NCI-H524 (cell line): Measurements from ENCODE around the gene ZP1.
A peak's percentile ranks its signal among the peaks of the same experiment; 100 is the strongest.
"Not testable (repeated sequence)": the region's sequence is repeated elsewhere in the genome, so short reads cannot be mapped to it uniquely, and the experiment has no call there.

Experiments used
- DNase-seq, 2 experiments: peaks; one replicate each; lab custom pipeline; 2025; lab: John Stamatoyannopoulos, UW

Gene ZP1

GRCh38 chr11:60866911-60867870 lies at the start of gene ZP1:
ZP1 (plus strand) TSS chr11:60867542; CDS start chr11:60867562, 20 bp downstream.
- DNase-seq = no peak

DNA sequence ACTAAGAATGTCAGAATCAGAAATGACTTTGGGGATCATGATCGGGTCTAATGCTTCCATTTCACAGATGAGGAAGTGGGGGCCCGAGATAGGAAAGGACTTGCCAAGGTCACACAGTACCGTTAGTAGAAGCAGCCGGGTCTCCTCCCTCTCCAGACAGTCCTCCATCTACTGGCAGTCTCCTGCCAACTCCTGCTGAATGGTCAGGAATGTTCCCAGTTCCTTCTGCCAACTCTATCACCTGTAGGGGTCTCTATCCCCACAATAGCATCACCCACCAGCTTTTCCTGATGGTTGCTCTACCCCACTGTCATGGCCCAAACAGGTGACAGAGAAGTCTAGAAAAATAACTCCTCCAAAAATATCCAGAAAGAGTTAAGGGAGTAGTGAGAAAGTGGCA lies 49.3 kb upstream of the ZP1 start:
- DNase-seq = no peak

DNA sequence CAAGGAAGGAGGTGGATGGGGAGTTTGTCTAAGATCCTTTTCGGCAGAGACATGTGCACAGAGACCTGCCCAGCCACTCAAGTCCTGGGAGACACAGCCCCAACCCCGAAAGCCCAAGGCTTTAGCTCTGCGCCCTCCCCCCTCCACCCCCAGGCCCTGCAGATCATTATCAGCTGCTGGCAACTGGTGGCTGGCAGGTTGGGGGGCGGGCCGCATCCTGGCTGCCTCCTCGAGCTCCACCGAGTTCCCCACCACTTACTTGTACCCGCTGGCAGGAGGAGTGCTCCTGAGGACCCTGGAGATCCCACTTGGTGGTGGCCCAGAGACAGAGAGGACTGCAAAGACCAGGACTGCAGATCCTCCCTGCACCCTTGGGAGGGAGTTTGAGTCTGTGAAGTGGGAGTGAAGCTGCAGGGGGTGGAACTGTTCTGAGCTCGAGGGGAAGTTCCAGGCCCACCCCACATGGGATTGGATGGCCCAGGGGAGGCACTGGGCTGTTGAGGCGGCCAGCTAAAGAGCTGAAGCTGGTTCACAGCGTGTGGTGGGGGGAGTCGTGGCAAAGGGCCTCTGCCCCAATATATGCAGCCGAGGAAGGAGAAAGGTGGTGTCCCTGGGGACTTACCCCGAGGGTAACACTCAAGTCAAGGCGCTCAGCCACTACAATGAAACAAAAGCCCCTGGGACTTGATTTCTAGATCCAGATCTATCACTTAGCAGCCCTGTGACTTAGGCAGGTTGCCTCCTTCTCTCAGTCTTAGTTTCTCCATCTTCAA lies 45.3 kb upstream of the ZP1 start:
- no peak for DNase-seq

DNA sequence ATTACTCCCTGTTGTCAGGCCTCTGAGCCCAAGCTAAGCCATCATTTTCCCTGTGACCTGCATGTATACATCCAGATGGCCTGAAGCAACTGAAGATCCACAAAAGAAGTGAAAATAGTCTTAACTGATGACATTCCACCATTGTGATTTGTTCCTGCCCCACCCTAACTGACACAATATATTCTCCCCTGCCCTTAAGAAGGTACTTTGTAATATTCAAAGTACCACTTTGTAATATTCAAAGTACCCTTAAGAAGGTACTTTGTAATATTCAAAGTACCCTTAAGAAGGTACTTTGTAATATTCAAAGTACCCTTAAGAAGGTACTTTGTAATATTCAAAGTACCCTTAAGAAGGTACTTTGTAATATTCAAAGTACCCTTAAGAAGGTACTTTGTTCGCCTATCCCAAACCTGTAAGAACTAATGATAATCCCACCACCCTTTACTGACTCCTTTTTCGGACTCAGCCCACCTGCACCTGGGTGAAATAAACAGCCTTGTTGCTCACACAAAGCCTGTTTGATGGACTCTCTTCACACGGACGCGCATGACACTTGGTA lies 43.5 kb upstream of the ZP1 start:
- DNase-seq = not testable (repeated sequence)

GRCh38 chr11:60825118-60825517 lies 42.2 kb upstream of the ZP1 start:
- no peak for DNase-seq

- DNase-seq = no peak
Observed at GRCh38 chr11:60825790-60826189, 41.6 kb upstream of the ZP1 start.

DNA sequence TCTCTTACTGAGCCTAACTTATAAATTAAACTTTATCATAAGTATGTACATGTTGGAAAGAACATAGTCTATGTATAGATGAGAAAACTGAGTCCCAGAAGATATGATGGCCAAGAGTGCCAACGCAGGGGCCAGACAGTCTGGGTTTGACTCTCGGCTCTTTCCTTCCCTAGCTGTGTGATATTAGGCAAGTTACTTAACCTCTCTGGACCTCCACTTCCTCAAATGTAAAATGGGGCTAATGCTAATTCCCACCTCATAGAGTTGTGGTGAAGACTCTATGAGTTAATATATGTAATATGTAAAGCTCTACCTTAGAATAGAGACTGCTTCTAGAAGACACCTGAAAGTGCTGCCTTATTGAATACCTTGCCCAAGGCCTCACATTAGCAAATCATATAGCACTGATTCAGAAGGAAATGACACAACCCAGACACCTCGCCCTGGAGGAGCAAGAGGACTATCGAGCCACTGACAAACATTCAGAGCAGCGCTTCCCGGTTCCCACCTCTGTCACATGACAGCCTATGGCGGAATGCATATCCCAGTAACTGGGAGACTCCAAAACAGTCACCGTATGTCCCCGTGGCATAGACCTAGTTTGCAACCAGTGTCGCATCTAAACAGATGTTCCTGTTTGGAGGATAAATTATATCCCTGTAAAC lies 36.7 kb upstream of the ZP1 start:
- DNase-seq = no peak

- DNase-seq = peak; percentile 77 to 90
Observed at GRCh38 chr11:60831143-60831500, 36.2 kb upstream of the ZP1 start.

GRCh38 chr11:60831501-60832079 lies 35.8 kb upstream of the ZP1 start:
- DNase-seq = peak in 1 of 2 experiments; percentile 11

DNA sequence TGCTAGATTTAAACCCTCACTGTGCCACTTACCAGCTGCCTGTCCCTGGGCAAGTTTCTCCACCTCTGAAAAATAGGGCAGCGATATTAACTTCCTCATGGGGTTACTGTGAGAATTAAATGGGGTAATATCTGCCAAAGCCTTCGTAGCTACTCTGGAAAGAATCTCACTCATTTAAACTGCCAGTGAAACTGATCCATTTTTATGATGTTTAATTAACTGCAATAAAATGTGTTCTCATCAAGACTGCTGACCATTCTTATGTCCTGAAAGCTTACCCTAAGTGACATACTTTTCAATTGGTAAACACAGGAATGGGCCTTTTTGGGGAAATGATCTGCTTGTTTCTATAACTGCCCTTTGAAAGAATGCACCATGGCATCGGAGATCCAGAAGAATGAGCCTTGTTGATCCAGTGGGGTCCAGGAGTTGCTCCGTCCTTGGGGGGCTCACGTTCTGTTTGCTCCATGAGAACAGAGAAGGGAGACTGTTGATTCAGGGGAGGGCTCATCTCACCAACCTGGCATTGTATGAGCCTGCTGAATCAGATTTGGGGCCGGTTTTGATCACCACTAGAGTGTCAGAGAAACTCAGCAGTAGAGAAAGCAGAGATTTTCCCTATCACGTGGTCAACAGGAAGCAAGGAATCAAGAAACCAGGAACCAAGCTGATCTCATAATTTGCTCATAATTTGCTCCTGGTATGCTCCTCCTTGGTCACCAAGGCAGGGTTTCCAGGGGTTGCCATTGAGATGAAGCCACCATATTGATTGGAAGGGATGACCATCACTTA lies 32.4 kb upstream of the ZP1 start:
- no peak for DNase-seq

GRCh38 chr11:60835534-60835846 lies 31.9 kb upstream of the ZP1 start:
- peak; percentile 23 to 82 for DNase-seq

- DNase-seq = peak; percentile 39 to 70
Observed at GRCh38 chr11:60836866-60837515, 30.4 kb upstream of the ZP1 start.

- peak in 1 of 2 experiments; percentile 14 for DNase-seq
Observed at GRCh38 chr11:60838132-60838531, 29.2 kb upstream of the ZP1 start.

GRCh38 chr11:60840470-60841430 lies 26.6 kb upstream of the ZP1 start:
- peak in 1 of 2 experiments; percentile 8 for DNase-seq

DNA sequence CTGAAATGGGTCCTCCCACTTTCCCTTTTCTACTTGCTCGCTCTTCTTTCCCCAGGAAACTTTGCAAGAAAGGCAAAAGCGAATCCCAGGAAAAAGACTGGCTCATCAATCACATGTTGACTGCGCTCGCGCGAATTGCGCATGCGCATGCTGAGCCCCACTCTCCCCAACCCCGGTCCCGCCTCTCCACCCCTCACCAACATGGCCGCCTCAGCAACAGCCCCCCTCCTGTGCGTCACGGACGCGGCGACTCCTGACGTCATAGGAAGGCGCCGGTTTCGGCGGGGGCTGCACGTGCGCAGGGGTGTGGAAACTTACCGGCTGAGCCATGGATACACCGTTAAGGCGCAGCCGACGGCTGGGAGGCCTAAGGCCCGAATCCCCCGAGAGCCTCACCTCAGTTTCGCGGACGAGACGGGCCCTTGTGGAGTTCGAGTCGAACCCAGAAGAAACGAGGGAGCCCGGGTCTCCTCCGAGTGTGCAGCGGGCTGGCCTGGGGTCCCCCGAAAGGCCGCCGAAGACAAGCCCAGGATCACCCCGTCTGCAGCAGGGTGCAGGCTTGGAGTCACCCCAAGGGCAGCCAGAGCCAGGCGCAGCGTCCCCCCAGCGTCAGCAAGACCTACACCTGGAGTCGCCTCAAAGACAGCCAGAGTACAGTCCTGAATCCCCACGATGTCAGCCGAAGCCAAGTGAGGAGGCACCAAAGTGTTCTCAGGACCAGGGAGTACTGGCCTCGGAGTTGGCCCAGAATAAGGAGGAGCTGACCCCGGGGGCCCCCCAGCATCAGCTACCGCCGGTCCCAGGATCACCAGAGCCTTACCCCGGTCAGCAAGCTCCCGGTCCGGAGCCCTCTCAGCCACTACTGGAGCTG lies 25.3 kb upstream of the ZP1 start, which contains the start of gene CCDC86:
CCDC86 (plus strand) TSS at position 317 of the 871 bp plus-strand sequence; CDS start at position 329, 12 bp downstream.
- DNase-seq = peak; percentile 88 to 95

DNA sequence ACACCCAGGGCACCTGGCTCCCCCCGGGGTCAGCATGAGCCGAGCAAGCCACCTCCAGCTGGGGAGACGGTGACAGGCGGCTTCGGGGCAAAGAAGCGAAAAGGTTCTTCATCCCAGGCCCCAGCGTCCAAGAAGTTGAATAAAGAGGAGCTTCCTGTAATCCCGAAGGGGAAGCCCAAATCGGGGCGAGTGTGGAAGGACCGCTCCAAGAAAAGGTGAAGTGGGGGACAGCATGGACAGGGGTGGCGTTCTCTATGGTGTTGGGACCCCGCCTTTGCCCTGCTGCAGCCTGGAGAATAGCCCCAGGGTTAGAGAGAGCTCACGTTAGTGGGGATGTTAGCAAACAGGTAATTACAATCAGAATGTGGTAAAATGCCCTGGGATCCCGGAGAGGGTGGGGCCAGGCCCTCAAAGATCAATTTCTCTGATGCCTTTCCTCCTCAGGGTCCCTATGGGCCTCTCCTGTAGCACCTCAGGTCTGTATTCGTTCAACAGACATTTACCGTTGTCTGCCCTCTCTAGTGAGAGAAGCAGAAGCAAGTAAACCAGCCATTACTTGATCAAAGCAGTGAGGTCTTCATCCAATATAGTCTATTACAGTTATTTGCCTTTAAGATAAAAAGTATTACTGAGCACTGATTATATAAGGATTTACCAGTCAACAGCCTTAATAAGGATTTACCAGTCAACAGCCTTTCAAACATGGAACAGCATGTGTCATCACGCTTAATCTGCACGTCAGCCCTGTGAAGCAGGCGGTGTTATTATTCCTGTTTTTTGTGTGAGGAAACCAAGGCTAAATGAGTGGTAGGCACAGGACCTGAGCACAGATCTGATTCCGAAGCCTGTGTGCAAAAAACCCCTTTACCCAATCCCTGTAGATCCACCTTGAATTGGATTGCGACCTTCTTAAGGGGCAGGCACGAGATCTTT lies 24.4 kb upstream of the ZP1 start:
- DNase-seq = peak in 1 of 2 experiments; percentile 26
